CD4-positive, alpha-beta T cell treated with Interleukin-15 for 4 hours (primary cell): ENCODE results near the gene CADM2.
A peak's percentile ranks its signal among the peaks of the same experiment; 100 is the strongest.

ENCODE experiments used
- DNase-seq: peaks from one replicate; pipeline ENCODE4 v3.0.0-alpha.2; 2020; ENCODE audit warnings: low spot score

CADM2 gene

GRCh38 chr3:85571835-85572234 is 613.0 kb downstream of the CADM2 start:
- DNase-seq = no peak

- DNase-seq = no peak
Observed at GRCh38 chr3:85572426-85572825, 613.6 kb downstream of the CADM2 start.

GRCh38 chr3:85572978-85573377 is 614.2 kb downstream of the CADM2 start:
- no peak for DNase-seq

- no peak for DNase-seq
Observed at GRCh38 chr3:85574006-85574705, 615.4 kb downstream of the CADM2 start.

- DNase-seq = peak; percentile 41
Observed at GRCh38 chr3:85576091-85576690, 617.4 kb downstream of the CADM2 start.

- DNase-seq = no peak
Observed at GRCh38 chr3:85576697-85577200, 618.0 kb downstream of the CADM2 start.

GRCh38 chr3:85584779-85585356 is 626.1 kb downstream of the CADM2 start:
- DNase-seq = no peak

GRCh38 chr3:85586018-85586417 is 627.2 kb downstream of the CADM2 start:
- no peak for DNase-seq

- no peak for DNase-seq
Observed at GRCh38 chr3:85589145-85589544, 630.4 kb downstream of the CADM2 start.

GRCh38 chr3:85591451-85591850 is 632.7 kb downstream of the CADM2 start:
- DNase-seq = no peak

GRCh38 chr3:85592256-85592655 is 633.5 kb downstream of the CADM2 start:
- no peak for DNase-seq

GRCh38 chr3:85594676-85595075 is 635.9 kb downstream of the CADM2 start:
- DNase-seq = no peak

GRCh38 chr3:85603378-85603777 is 644.6 kb downstream of the CADM2 start:
- no peak for DNase-seq

GRCh38 chr3:85604641-85605040 is 645.9 kb downstream of the CADM2 start:
- DNase-seq = no peak

- DNase-seq = no peak
Observed at GRCh38 chr3:85605066-85605465, 646.3 kb downstream of the CADM2 start.

GRCh38 chr3:85626662-85627061 is 667.9 kb downstream of the CADM2 start:
- DNase-seq = no peak

- no peak for DNase-seq
Observed at GRCh38 chr3:85627932-85628331, 669.1 kb downstream of the CADM2 start.

GRCh38 chr3:85631070-85631469 is 672.3 kb downstream of the CADM2 start:
- DNase-seq = no peak

GRCh38 chr3:85632921-85633320 is 674.1 kb downstream of the CADM2 start:
- no peak for DNase-seq

- no peak for DNase-seq
Observed at GRCh38 chr3:85652360-85652759, 693.6 kb downstream of the CADM2 start.

GRCh38 chr3:85660451-85660850 is 701.7 kb downstream of the CADM2 start:
- DNase-seq = no peak

- no peak for DNase-seq
Observed at GRCh38 chr3:85662462-85662861, 703.7 kb downstream of the CADM2 start.

GRCh38 chr3:85667744-85668143 is 709.0 kb downstream of the CADM2 start:
- DNase-seq = no peak
